GM19351 (cell line): ENCODE results near the gene SLC37A2.

Experiments used
- ATAC-seq: cut with Tn5 transposase; IDR thresholded peaks from one replicate; pipeline ENCODE4 v1.9.1; 2021; ENCODE audit warnings: mild to moderate bottlenecking, moderate library complexity; ENCODE audit not compliant: unreplicated experiment

Gene SLC37A2

GRCh38 chr11:125070699-125071254 is 7.7 kb downstream of the SLC37A2 start:
- ATAC-seq, result peak; percentile 76

- no peak for ATAC-seq
Observed at GRCh38 chr11:125071435-125071834, 8.3 kb downstream of the SLC37A2 start.

- no peak for ATAC-seq
Observed at GRCh38 chr11:125071846-125072217, 8.7 kb downstream of the SLC37A2 start.

- peak; percentile 81 for ATAC-seq
Observed at GRCh38 chr11:125072218-125072960, 9.3 kb downstream of the SLC37A2 start.

- ATAC-seq, result no peak
Observed at GRCh38 chr11:125072961-125073590, 10.0 kb downstream of the SLC37A2 start.

GRCh38 chr11:125073616-125074483 is 10.7 kb downstream of the SLC37A2 start:
- no peak for ATAC-seq

- no peak for ATAC-seq
Observed at GRCh38 chr11:125074511-125075241, 11.6 kb downstream of the SLC37A2 start.

GRCh38 chr11:125075242-125075625 is 12.1 kb downstream of the SLC37A2 start:
- no peak for ATAC-seq

- ATAC-seq, result no peak
Observed at GRCh38 chr11:125075900-125076317, 12.8 kb downstream of the SLC37A2 start.

GRCh38 chr11:125076378-125076945 is 13.4 kb downstream of the SLC37A2 start:
- no peak for ATAC-seq

- ATAC-seq, result no peak
Observed at GRCh38 chr11:125078016-125078415, 14.9 kb downstream of the SLC37A2 start.

GRCh38 chr11:125078516-125079140 is 15.5 kb downstream of the SLC37A2 start:
- no peak for ATAC-seq

- no peak for ATAC-seq
Observed at GRCh38 chr11:125079151-125079877, 16.2 kb downstream of the SLC37A2 start.

GRCh38 chr11:125079878-125080530 is 16.9 kb downstream of the SLC37A2 start:
- no peak for ATAC-seq

GRCh38 chr11:125080531-125080911 is 17.4 kb downstream of the SLC37A2 start:
- no peak for ATAC-seq

GRCh38 chr11:125081098-125081798 is 18.1 kb downstream of the SLC37A2 start:
- no peak for ATAC-seq

GRCh38 chr11:125082040-125082439 is 18.9 kb downstream of the SLC37A2 start:
- ATAC-seq, result no peak
